ENCODE data around the gene TANC2. TPM values are rescaled to one million over a fixed set of nuclear protein-coding genes. Genes with fewer than 3 reads are reported as not detected.
A peak's percentile ranks its signal among the peaks of the same experiment; 100 is the strongest.

The TANC2 gene
- total and polyA plus RNA-seq, 8 donors, result 1.1 to 99.1 (median 9.3) TPM

GRCh38 chr17:62949036-62949435 lies 17.0 kb upstream of the TANC2 start:
- Histone ChIP-seq H3K27ac (no peak overlapping the region), H3K4me3 (no peak overlapping the region), H3K36me3 (no peaks in the 10 kb centered on the region), H3K4me1 (peaks cover 0 to 16% (median 2%) of the 10 kb centered on the region in 4 donors), H3K9me3 (no peaks in the 10 kb centered on the region), H3K27me3 (no peaks in the 10 kb centered on the region)
- no peak for DNase-seq
- TF ChIP-seq CTCF (IDR thresholded peaks at IDR 0.05), result no peak
- no peak for TF ChIP-seq POLR2AphosphoS5 (IDR thresholded peaks at IDR 0.05)
- no peak for TF ChIP-seq EP300 (IDR thresholded peaks at IDR 0.05)
- no peak for TF ChIP-seq POLR2A (IDR thresholded peaks at IDR 0.05)
- intact Hi-C loops (cut with DNase I; ENCODE audit: low total_unique reads), result no loop called here
- 61 to 87% (median 74%) methylated on average over 3 of the region's 3 CpGs for WGBS, 5 donors

- H3K9me3 ChIP-seq, result no peaks in the 10 kb centered on the region
- TF ChIP-seq POLR2A (IDR thresholded peaks at IDR 0.05), result no peak
- no peak for TF ChIP-seq CTCF (IDR thresholded peaks at IDR 0.05)
- TF ChIP-seq EP300 (IDR thresholded peaks at IDR 0.05), result no peak
- TF ChIP-seq POLR2AphosphoS5 (IDR thresholded peaks at IDR 0.05), result peak; percentile 1 to 82 (median 39)
- H3K27ac ChIP-seq, result peak overlapping the region; percentile 27 to 71 (median 39)
- DNase-seq, result peak; percentile 68 to 87
- WGBS, 5 donors, result 13 to 21% (median 18%) methylated on average over 1 of the region's 1 CpG
- intact Hi-C loops (cut with DNase I; ENCODE audit: low total_unique reads), result no loop called here
- H3K27me3 ChIP-seq, result no peaks in the 10 kb centered on the region
- no peak overlapping the region for H3K4me3 ChIP-seq
- peaks cover 0 to 25% (median 2%) of the 10 kb centered on the region in 4 donors for H3K4me1 ChIP-seq
- no peaks in the 10 kb centered on the region for H3K36me3 ChIP-seq
Measured at GRCh38 chr17:62950067-62950466, 16.0 kb upstream of the TANC2 start.

- peaks cover 0 to 26% (median 1%) of the 10 kb centered on the region in 4 donors for H3K4me1 ChIP-seq
- no peaks in the 10 kb centered on the region for H3K27me3 ChIP-seq
- H3K27ac ChIP-seq, result no peak overlapping the region
- no peaks in the 10 kb centered on the region for H3K36me3 ChIP-seq
- no peaks in the 10 kb centered on the region for H3K9me3 ChIP-seq
- H3K4me3 ChIP-seq, result no peak overlapping the region
- no peak for DNase-seq
- 64 to 86% (median 75%) methylated on average over 4 of the region's 4 CpGs for WGBS, 5 donors
- TF ChIP-seq CTCF (IDR thresholded peaks at IDR 0.05) (no peak), POLR2A (IDR thresholded peaks at IDR 0.05) (no peak), POLR2AphosphoS5 (IDR thresholded peaks at IDR 0.05) (no peak), EP300 (IDR thresholded peaks at IDR 0.05) (no peak)
- intact Hi-C loops (cut with DNase I; ENCODE audit: low total_unique reads), result no loop called here
Measured at GRCh38 chr17:62955841-62956352, 10.1 kb upstream of the TANC2 start.

GRCh38 chr17:62963296-62963695 lies 2.7 kb upstream of the TANC2 start:
- WGBS, 5 donors, result 58 to 74% (median 71%) methylated on average over 3 of the region's 3 CpGs
- Histone ChIP-seq H3K27me3 (no peaks in the 10 kb centered on the region), H3K4me1 (peaks cover 0 to 25% (median 21%) of the 10 kb centered on the region in 4 donors), H3K27ac (no peak overlapping the region), H3K36me3 (no peaks in the 10 kb centered on the region), H3K4me3 (no peak overlapping the region), H3K9me3 (no peaks in the 10 kb centered on the region)
- DNase-seq, result no peak
- intact Hi-C loops (cut with DNase I; ENCODE audit: low total_unique reads), result no loop called here
- TF ChIP-seq POLR2AphosphoS5 (IDR thresholded peaks at IDR 0.05) (no peak), POLR2A (IDR thresholded peaks at IDR 0.05) (no peak), EP300 (IDR thresholded peaks at IDR 0.05) (no peak), CTCF (IDR thresholded peaks at IDR 0.05) (no peak)
